Smooth muscle cell (in vitro differentiated cells): ENCODE measurements around the gene NUDT4. TPM values are rescaled to one million over a fixed set of nuclear protein-coding genes. Genes with fewer than 3 reads are reported as not detected.

Experiments used
- DNase-seq: peaks from one replicate; lab custom pipeline; 2025; ENCODE audit not compliant: unreplicated experiment; lab: John Stamatoyannopoulos, UW
- H2AFZ ChIP-seq: fragments of 200-600 bp; sonication (generic); 2 replicates; pipeline ENCODE4 v1.6.0; 2016; ENCODE audit warnings: antibody characterized with exemption, low read depth, mild to moderate bottlenecking
- H3F3A ChIP-seq: fragments of 200-600 bp; sonication (generic); 2 replicates; pipeline ENCODE4 v1.6.0; 2017; ENCODE audit warnings: antibody characterized with exemption, low read depth
- H3K27ac ChIP-seq: fragments of 200-600 bp; sonication (generic); 2 replicates; pipeline ENCODE4 v1.5.1; 2016; ENCODE audit warnings: low read depth, mild to moderate bottlenecking
- H3K27me3 ChIP-seq: fragments of 200-600 bp; sonication (generic); 2 replicates; pipeline ENCODE4 v1.6.1; 2016; ENCODE audit warnings: low read depth, mild to moderate bottlenecking
- H3K36me3 ChIP-seq: fragments of 200-600 bp; sonication (generic); 2 replicates; pipeline ENCODE4 v1.5.1; 2016; ENCODE audit warnings: low read depth
- H3K4me1 ChIP-seq: fragments of 200-600 bp; sonication (generic); 2 replicates; pipeline ENCODE4 v1.5.1; 2016; ENCODE audit warnings: low read depth
- H3K4me2 ChIP-seq: fragments of 200-600 bp; sonication (generic); 2 replicates; pipeline ENCODE4 v1.6.0; 2016; ENCODE audit warnings: mild to moderate bottlenecking
- H3K4me3 ChIP-seq: fragments of 200-600 bp; sonication (generic); 2 replicates; pipeline ENCODE4 v1.5.1; 2016; ENCODE audit warnings: mild to moderate bottlenecking
- H3K79me2 ChIP-seq: fragments of 200-600 bp; sonication (generic); 2 replicates; pipeline ENCODE4 v1.6.0; 2016; ENCODE audit warnings: low read depth, mild to moderate bottlenecking
- H3K9ac ChIP-seq: fragments of 200-600 bp; sonication (generic); 2 replicates; pipeline ENCODE4 v1.6.0; 2016; ENCODE audit warnings: low read depth
- H3K9me3 ChIP-seq: fragments of 200-600 bp; sonication (generic); replicated peaks from 2 replicates; pipeline ENCODE4 v1.5.1; 2016; ENCODE audit warnings: low read depth
- H4K20me1 ChIP-seq: fragments of 200-600 bp; sonication (generic); 2 replicates; pipeline ENCODE4 v1.6.0; 2016; ENCODE audit warnings: low read depth
- CTCF ChIP-seq: fragments of 200-600 bp; sonication (generic); IDR thresholded peaks from 2 replicates; pipeline ENCODE4 v1.5.1; 2017; ENCODE audit warnings: borderline replicate concordance, mild to moderate bottlenecking, antibody characterized with exemption; ENCODE audit not compliant: insufficient read depth, poor library complexity, severe bottlenecking
- WGBS: methylation state at CpG from one replicate; pipeline ENCODE4 v1.1.7; 2016; ENCODE audit warnings: low lambda C conversion rate; 5-methylcytosine and 5-hydroxymethylcytosine counted together
- polyA plus RNA-seq: library from polyadenylated mRNA; unstranded; fragments of >200 nt; fragmentation: Nextera tagmentation; extraction: Ambion mirVana; gene quantifications from 2 replicates; pipeline ENCODE4 v1.2.1, GENCODE V29; 2016
- total RNA-seq: library from RNA; depleted of rRNA; stranded (reverse); fragments of >200 nt; gene quantifications from 2 replicates; pipeline ENCODE4 v1.2.3, GENCODE V29; 2014

Gene NUDT4
- total and polyA plus RNA-seq, 2 experiments from 2014 or later = 53.9 to 83.2 TPM

GRCh38 chr12:93426412-93426805 is 48.7 kb downstream of the NUDT4 start:
- Histone ChIP-seq H3K36me3 (no peaks in the 10 kb centered on the region), H3K27me3 (no peaks in the 10 kb centered on the region), H4K20me1 (peaks cover 100% of the 10 kb centered on the region), H3K4me3 (no peak overlapping the region), H3K9ac (peak overlapping the region; percentile 23), H3K79me2 (peaks cover 100% of the 10 kb centered on the region), H3K27ac (peak overlapping the region; percentile 74), H3K4me1 (peaks cover 46% of the 10 kb centered on the region), H3K9me3 (no peaks in the 10 kb centered on the region), H2AFZ (no peak overlapping the region), H3K4me2 (peak overlapping the region; percentile 45), H3F3A (peaks cover 33% of the 10 kb centered on the region)
- no peak for DNase-seq
- WGBS = 57% methylated on average over 1 of the region's 1 CpG
- no peak for TF ChIP-seq CTCF

DNA sequence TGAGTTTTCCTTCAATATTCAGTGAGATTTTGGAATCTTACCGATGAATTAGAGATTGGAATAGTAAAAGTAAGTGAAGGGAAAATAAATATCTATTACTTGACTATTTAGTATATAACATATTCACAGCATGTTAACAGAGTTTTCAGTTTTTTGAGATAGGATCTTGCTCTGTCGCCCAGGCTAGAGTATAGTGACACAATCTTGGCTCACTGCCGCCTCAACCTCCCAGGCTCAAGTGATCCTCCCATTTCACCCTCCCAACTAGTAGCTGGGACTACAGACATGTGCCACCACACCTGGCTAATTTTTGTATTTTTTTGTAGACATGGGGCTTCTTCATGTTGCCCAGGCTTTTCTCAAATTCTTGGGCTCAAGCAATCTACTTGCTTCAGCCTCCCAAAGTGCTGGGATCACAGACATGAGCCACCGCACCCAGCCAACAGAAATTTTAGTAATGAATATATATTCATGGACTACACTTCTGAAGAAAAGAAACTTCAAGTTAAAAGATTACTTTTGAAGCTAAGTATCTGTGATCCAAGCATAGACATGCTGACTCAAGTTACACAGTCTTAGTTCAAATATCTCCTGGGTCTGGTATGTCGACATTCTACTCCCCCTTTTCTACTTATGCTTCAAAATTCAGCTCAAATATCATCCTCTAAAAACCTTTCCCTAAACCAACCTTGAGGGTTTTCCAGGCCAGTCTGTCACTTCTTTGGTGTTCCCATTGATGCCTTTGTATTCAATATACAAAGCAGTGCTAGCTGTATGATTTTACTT is 50.2 kb downstream of the NUDT4 start:
- peaks cover 100% of the 10 kb centered on the region for H4K20me1 ChIP-seq
- H3K36me3 ChIP-seq = no peaks in the 10 kb centered on the region
- H3K27me3 ChIP-seq = no peaks in the 10 kb centered on the region
- 74% methylated on average over 5 of the region's 5 CpGs for WGBS
- TF ChIP-seq CTCF = no peak
- H3F3A ChIP-seq = peaks cover 27% of the 10 kb centered on the region
- H3K27ac ChIP-seq = peak overlapping the region; percentile 74
- H2AFZ ChIP-seq = no peak overlapping the region
- H3K4me3 ChIP-seq = no peak overlapping the region
- peaks cover 36% of the 10 kb centered on the region for H3K4me1 ChIP-seq
- DNase-seq = no peak
- H3K79me2 ChIP-seq = peaks cover 100% of the 10 kb centered on the region
- no peak overlapping the region for H3K9ac ChIP-seq
- H3K4me2 ChIP-seq = peak overlapping the region; percentile 68
- H3K9me3 ChIP-seq = no peaks in the 10 kb centered on the region

DNA sequence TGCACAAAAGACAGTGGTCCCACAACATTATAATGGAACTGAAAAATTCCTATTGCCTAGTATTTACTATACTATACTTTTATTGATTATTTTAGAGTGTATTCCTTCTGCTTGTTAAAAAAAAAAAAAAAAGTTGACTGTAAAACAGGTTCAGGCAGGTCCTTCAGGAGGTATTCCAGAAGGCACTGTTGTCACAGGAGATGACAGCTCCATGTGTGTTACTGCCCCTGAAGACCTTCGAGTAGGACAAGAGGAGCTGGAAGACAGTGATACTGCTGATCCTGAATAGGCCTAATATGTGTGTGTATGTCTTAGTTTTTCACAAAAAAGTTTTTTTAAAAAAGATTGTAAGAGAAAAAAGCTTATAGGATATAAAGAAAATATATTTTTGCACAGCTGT is 51.7 kb downstream of the NUDT4 start:
- Histone ChIP-seq H3K4me3 (no peak overlapping the region), H3K79me2 (peaks cover 100% of the 10 kb centered on the region), H3K9me3 (no peaks in the 10 kb centered on the region), H3K9ac (no peak overlapping the region), H3K27me3 (no peaks in the 10 kb centered on the region), H2AFZ (no peak overlapping the region), H4K20me1 (peaks cover 100% of the 10 kb centered on the region), H3K4me2 (no peak overlapping the region), H3K36me3 (no peaks in the 10 kb centered on the region), H3K4me1 (peaks cover 21% of the 10 kb centered on the region), H3F3A (peaks cover 27% of the 10 kb centered on the region), H3K27ac (peak overlapping the region; percentile 74)
- DNase-seq = no peak
- 69% methylated on average over 1 of the region's 1 CpG for WGBS
- TF ChIP-seq CTCF = no peak

GRCh38 chr12:93429852-93430251 is 52.1 kb downstream of the NUDT4 start:
- Histone ChIP-seq H3K79me2 (peaks cover 100% of the 10 kb centered on the region), H4K20me1 (peaks cover 100% of the 10 kb centered on the region), H3K36me3 (no peaks in the 10 kb centered on the region), H3K4me1 (peaks cover 17% of the 10 kb centered on the region), H3K27ac (peak overlapping the region; percentile 74), H3K9me3 (no peaks in the 10 kb centered on the region), H2AFZ (no peak overlapping the region), H3K9ac (no peak overlapping the region), H3F3A (peaks cover 28% of the 10 kb centered on the region), H3K4me3 (no peak overlapping the region), H3K27me3 (no peaks in the 10 kb centered on the region), H3K4me2 (peak overlapping the region; percentile 20)
- TF ChIP-seq CTCF = no peak
- WGBS = 86% methylated on average over 1 of the region's 1 CpG
- DNase-seq = no peak
